GM18498 (cell line): ENCODE data around the gene IQCH.

Experiments used
- ATAC-seq: cut with Tn5 transposase; IDR thresholded peaks from one replicate; pipeline ENCODE4 v1.9.1; 2021; ENCODE audit warnings: mild to moderate bottlenecking, moderate library complexity; ENCODE audit not compliant: unreplicated experiment

Gene IQCH

GRCh38 chr15:67254238-67255175, at the start of gene IQCH, which contains the start of gene AAGAB:
IQCH (plus strand) TSS chr15:67254786; CDS start chr15:67254897, 111 bp downstream.
AAGAB (minus strand) TSS chr15:67254661; CDS start chr15:67254631, 30 bp downstream.
- peak; percentile 96 for ATAC-seq

GRCh38 chr15:67207555-67208207, 46.9 kb upstream of the IQCH start:
- no peak for ATAC-seq

GRCh38 chr15:67208396-67208795, 46.2 kb upstream of the IQCH start:
- no peak for ATAC-seq

GRCh38 chr15:67210555-67211168, 43.9 kb upstream of the IQCH start:
- ATAC-seq: no peak

- ATAC-seq: no peak
Measured at GRCh38 chr15:67212684-67213367, 41.8 kb upstream of the IQCH start.

GRCh38 chr15:67215102-67215501, 39.5 kb upstream of the IQCH start:
- no peak for ATAC-seq

GRCh38 chr15:67216859-67217258, 37.7 kb upstream of the IQCH start:
- no peak for ATAC-seq

- no peak for ATAC-seq
Measured at GRCh38 chr15:67218428-67218827, 36.2 kb upstream of the IQCH start.

- ATAC-seq: no peak
Measured at GRCh38 chr15:67219288-67219687, 35.3 kb upstream of the IQCH start.

GRCh38 chr15:67224889-67225288, 29.7 kb upstream of the IQCH start:
- no peak for ATAC-seq

GRCh38 chr15:67225336-67225735, 29.2 kb upstream of the IQCH start:
- ATAC-seq: no peak

GRCh38 chr15:67227431-67227830, 27.2 kb upstream of the IQCH start:
- no peak for ATAC-seq

- ATAC-seq: no peak
Measured at GRCh38 chr15:67227846-67228245, 26.7 kb upstream of the IQCH start.

GRCh38 chr15:67228286-67228685, 26.3 kb upstream of the IQCH start:
- no peak for ATAC-seq

- no peak for ATAC-seq
Measured at GRCh38 chr15:67230504-67230903, 24.1 kb upstream of the IQCH start.

- no peak for ATAC-seq
Measured at GRCh38 chr15:67232591-67232990, 22.0 kb upstream of the IQCH start.

- no peak for ATAC-seq
Measured at GRCh38 chr15:67240235-67241131, 14.1 kb upstream of the IQCH start.

- ATAC-seq: peak; percentile 88
Measured at GRCh38 chr15:67241132-67241855, 13.3 kb upstream of the IQCH start.

GRCh38 chr15:67242708-67243111, 11.9 kb upstream of the IQCH start:
- no peak for ATAC-seq
